Activated CD8-positive, alpha-beta T cell treated with anti-CD3 and anti-CD28 coated beads, Interleukin-2, amount 10 ng/mL, durations not matched to agents 7 days and 5 days (primary cell): Measurements from ENCODE around the gene SYTL2. TPM values are rescaled to one million over a fixed set of nuclear protein-coding genes. Genes with fewer than 3 reads are reported as not detected.

Source experiments
- ATAC-seq: fragments of 150-1000 bp; cut with Tn5 transposase; one replicate; pipeline ENCODE4 v1.10.0; 2021; ENCODE audit warnings: moderate library complexity
- CTCF ChIA-PET: fragments of 350-600 bp; sonication (Branson Sonifier 250); formaldehyde crosslinking; loops from one replicate; lab custom pipeline; 2021; ENCODE audit warnings: antibody characterized with exemption; lab: Charles Lee
- POLR2A ChIA-PET: fragments of 350-600 bp; sonication (Branson Sonifier 250); formaldehyde crosslinking; loops from one replicate; lab custom pipeline; 2021; ENCODE audit warnings: antibody characterized with exemption; lab: Charles Lee
- DNase-seq: peaks from one replicate; pipeline ENCODE4 v3.0.0-alpha.2; 2020
- H3K27ac Mint-ChIP-seq: one replicate; pipeline ENCODE4 v1.8.0; 2021; ENCODE audit warnings: mild to moderate bottlenecking, mixed read lengths
- H3K27me3 Mint-ChIP-seq: one replicate; pipeline ENCODE4 v1.8.0; 2021; ENCODE audit warnings: low read depth, mixed read lengths
- H3K36me3 Mint-ChIP-seq: one replicate; pipeline ENCODE4 v1.8.0; 2021; ENCODE audit warnings: low read depth, mixed read lengths
- H3K4me1 Mint-ChIP-seq: one replicate; pipeline ENCODE4 v1.8.0; 2021; ENCODE audit warnings: low read depth, mixed read lengths
- H3K4me3 Mint-ChIP-seq: one replicate; pipeline ENCODE4 v1.8.0; 2021; ENCODE audit warnings: mild to moderate bottlenecking, mixed read lengths
- H3K9me3 Mint-ChIP-seq: one replicate; pipeline ENCODE4 v1.8.0; 2022; ENCODE audit warnings: mixed read lengths; ENCODE audit not compliant: insufficient read depth
- total RNA-seq, 2 experiments: library from RNA; stranded (reverse); gene quantifications; one replicate each; pipeline ENCODE4 v1.2.3, GENCODE V29; 2021

Gene SYTL2
- total RNA-seq, 2 experiments from 2014 or later, result 29.3 to 31.2 TPM

DNA sequence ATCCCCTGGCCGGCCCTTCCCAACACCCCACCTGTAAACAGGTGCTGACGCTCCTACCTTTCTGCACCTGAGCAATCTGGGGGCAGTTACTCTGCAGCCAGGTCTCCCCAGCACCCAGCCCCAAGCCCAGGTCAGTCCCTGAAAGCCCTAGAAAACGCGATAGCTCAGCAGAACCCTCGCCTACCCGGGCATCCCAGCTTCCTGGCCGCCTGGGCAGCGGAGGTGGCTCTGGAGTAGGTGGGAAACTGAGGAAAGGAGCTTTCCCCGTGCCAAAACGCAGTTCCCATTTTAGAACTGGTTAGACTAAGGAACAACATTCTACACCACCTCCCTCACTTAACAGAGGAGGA, 445 bp downstream of the SYTL2 start:
- H3K9me3 Mint-ChIP-seq, result no peaks in the 10 kb centered on the region
- DNase-seq, result no peak
- ChIA-PET CTCF (interaction anchor here (0.7 to 3.3 kb wide), 9 partner anchors 10 to 147 kb away, joined by 3 to 19 read pairs (median 4); no protein-coding TSS in a partner anchor), POLR2A (interaction anchor here (0.9 to 2.9 kb wide), 7 partner anchors 13 to 163 kb away, joined by 3 to 12 read pairs (median 3); partner anchors contain the start of gene TMEM126A)
- H3K4me3 Mint-ChIP-seq, result peak overlapping the region; percentile 87
- peaks cover 39% of the 10 kb centered on the region for H3K4me1 Mint-ChIP-seq
- H3K27ac Mint-ChIP-seq, result peak overlapping the region; percentile 77
- peak; percentile 8 for ATAC-seq
- H3K27me3 Mint-ChIP-seq, result peaks cover 20% of the 10 kb centered on the region
- no peaks in the 10 kb centered on the region for H3K36me3 Mint-ChIP-seq

DNA sequence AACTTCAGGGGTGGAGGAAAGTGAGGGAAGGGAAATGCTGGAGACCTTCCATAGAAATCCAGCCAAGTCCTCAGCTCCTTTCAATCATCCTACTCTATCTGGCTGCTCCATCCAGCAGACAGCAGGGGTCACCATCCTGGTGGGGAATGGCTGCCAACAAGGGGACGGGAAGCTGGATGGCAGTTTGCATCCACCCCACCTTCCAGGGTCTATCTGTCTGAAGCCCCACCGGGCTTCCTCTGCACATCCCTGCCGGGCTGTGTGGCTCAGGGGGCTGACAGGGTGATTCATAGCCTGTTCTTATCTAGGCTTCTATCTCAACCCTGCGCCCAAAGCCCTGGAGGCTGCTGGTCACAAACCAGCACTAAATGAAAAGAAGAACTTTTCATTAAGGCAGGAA, 1.1 kb downstream of the SYTL2 start:
- Mint-ChIP-seq H3K27me3 (peaks cover 19% of the 10 kb centered on the region), H3K4me1 (peaks cover 39% of the 10 kb centered on the region), H3K36me3 (no peaks in the 10 kb centered on the region), H3K9me3 (no peaks in the 10 kb centered on the region), H3K4me3 (peak overlapping the region; percentile 87), H3K27ac (peak overlapping the region; percentile 77)
- DNase-seq (peak; percentile 53), ATAC-seq (peak; percentile 37)
- CTCF ChIA-PET, result interaction anchor here (0.7 to 3.3 kb wide), 21 partner anchors 9 to 146 kb away, joined by 3 to 19 read pairs (median 4); partner anchors contain the start of gene CCDC83
- POLR2A ChIA-PET, result interaction anchor here (0.9 to 2.9 kb wide), 9 partner anchors 14 to 162 kb away, joined by 3 to 12 read pairs (median 3); partner anchors contain the start of gene TMEM126A

DNA sequence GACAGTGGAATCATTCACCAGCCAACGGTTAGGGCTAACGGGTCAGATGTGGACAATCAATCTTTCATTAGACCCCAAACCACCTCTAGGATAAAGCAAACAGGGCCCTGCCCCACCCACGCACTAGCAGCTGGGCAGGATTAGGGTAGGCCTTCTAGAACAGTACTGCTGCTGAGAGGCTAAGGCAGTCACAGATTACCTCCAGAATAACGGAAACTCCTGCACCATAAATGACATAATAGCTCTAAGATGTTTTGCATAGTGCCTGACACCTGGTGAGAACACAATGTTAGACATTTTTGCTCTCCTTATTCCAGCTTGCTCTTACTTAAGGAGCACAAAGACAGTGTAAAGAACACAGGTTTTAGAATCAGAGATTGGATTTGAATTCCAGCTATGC, 1.8 kb downstream of the SYTL2 start:
- Mint-ChIP-seq H3K4me1 (peaks cover 39% of the 10 kb centered on the region), H3K27me3 (peaks cover 17% of the 10 kb centered on the region), H3K4me3 (peak overlapping the region; percentile 87), H3K36me3 (peaks cover 3% of the 10 kb centered on the region), H3K27ac (no peak overlapping the region), H3K9me3 (no peaks in the 10 kb centered on the region)
- DNase-seq (peak; percentile 25), ATAC-seq (no peak)
- CTCF ChIA-PET, result interaction anchor here (0.6 to 3.3 kb wide), 19 partner anchors 8 to 117 kb away, joined by 3 to 19 read pairs (median 4); partner anchors contain the start of gene CCDC83
- POLR2A ChIA-PET, result interaction anchor here (1.0 to 2.9 kb wide), 6 partner anchors 14 to 161 kb away, joined by 3 to 12 read pairs (median 3); partner anchors contain the start of gene TMEM126A

DNA sequence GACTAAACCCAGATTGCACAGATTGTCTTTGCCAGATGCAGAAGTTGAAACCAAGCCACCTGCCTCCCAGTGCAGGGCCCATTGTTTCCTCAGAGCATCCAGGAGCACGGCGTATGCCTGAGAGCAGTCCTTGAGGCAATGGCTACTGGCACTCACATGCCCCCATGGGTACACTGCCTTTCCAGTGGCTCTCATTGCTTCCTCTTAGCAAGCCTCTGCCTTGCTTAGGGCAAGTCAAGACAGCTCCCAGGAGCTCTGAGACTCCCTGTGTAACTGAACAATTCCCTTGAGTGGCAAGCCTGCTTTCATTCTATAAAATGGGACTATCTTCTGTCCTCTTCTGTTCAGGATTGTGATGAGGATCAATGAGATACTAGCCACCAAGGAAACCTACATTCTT, 4.1 kb downstream of the SYTL2 start:
- peaks cover 31% of the 10 kb centered on the region for H3K4me1 Mint-ChIP-seq
- H3K27ac Mint-ChIP-seq, result no peak overlapping the region

DNA sequence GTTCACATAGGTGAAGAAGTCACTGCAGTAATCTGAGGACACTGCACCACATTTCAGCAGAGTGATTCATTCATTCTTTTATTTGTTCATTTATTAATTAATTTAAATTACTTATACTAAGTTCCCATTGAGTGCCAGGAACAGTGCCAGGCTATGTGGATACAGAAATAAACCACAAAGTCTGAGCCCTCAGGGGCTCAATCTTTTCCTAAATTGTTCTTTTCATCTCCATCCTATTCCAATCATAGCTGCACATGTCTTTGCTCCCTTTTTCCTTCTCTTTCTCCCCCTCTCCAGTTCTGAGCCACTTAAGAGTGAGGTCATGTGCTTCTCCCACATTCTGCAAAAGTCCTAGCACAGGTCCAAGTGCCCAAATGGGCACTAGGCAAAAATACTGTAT, 4.9 kb downstream of the SYTL2 start:
- Mint-ChIP-seq H3K27me3 (no peaks in the 10 kb centered on the region), H3K36me3 (peaks cover 17% of the 10 kb centered on the region), H3K4me3 (no peak overlapping the region), H3K4me1 (peaks cover 32% of the 10 kb centered on the region), H3K27ac (no peak overlapping the region), H3K9me3 (no peaks in the 10 kb centered on the region)
- POLR2A ChIA-PET, result no interaction called here
- CTCF ChIA-PET, result no interaction called here
- DNase-seq (no peak), ATAC-seq (no peak)

More for the DNA sequence above, 4.1 kb downstream of the SYTL2 start:
- CTCF ChIA-PET, result interaction anchor here (0.9 kb wide), 1 partner anchor 92 kb away, joined by 3 read pairs; no protein-coding TSS in a partner anchor
- H3K36me3 Mint-ChIP-seq, result peaks cover 12% of the 10 kb centered on the region
- H3K9me3 Mint-ChIP-seq, result no peaks in the 10 kb centered on the region
- POLR2A ChIA-PET, result interaction anchor here (1.0 kb wide), 1 partner anchor 142 kb away, joined by 3 read pairs; the partner anchor contains the start of gene CREBZF
- H3K4me3 Mint-ChIP-seq, result no peak overlapping the region
- DNase-seq, result no peak
- peaks cover 3% of the 10 kb centered on the region for H3K27me3 Mint-ChIP-seq
- ATAC-seq, result no peak

DNA sequence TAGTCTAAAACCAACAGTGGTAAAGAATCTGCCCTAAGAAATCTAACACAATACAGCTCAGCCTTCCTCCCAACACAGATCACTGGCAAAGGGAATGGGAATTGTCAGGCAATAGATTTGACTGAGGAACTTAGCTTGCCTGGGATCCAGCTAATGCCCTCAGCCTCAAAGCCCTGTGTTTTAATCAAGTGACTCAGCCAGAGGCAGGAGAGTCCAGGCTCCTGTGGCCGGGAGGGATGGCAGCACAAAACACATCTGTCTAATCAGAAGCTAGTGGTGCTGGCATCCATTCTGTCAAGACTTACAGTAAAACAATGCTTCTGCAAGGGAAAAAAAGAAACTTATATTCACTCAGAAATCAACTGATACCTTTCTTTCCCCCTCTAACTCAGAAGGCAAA, 5.6 kb downstream of the SYTL2 start:
- Mint-ChIP-seq H3K4me1 (peaks cover 36% of the 10 kb centered on the region), H3K36me3 (peaks cover 21% of the 10 kb centered on the region), H3K9me3 (no peaks in the 10 kb centered on the region), H3K27ac (no peak overlapping the region), H3K4me3 (no peak overlapping the region), H3K27me3 (no peaks in the 10 kb centered on the region)
- DNase-seq, result no peak
- ChIA-PET POLR2A (no interaction called here), CTCF (no interaction called here)
- no peak for ATAC-seq

DNA sequence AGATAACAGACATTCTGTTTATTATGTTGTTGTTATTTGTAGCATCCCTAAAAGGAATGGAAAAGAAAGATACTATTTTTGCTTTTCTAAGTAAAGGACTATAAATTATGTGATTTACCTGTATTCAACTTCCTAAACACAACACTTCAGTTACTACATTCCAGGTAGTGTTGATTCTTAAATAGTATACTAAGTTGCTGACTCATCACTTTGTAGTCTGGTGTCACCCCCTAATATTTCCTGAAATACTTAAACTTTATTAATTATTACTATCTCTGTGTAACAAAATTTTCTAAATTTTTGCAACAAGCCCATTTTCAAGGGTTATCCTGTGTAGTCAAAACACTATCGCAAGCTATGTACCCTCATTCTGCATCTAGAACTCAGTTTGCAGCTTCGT, 7.0 kb downstream of the SYTL2 start:
- H3K4me1 Mint-ChIP-seq, result peaks cover 33% of the 10 kb centered on the region
- peaks cover 21% of the 10 kb centered on the region for H3K36me3 Mint-ChIP-seq
- DNase-seq, result no peak
- no peak overlapping the region for H3K27ac Mint-ChIP-seq
- no peak for ATAC-seq
- no peaks in the 10 kb centered on the region for H3K9me3 Mint-ChIP-seq
- POLR2A ChIA-PET, result no interaction called here
- H3K27me3 Mint-ChIP-seq, result no peaks in the 10 kb centered on the region
- CTCF ChIA-PET, result no interaction called here
- H3K4me3 Mint-ChIP-seq, result no peak overlapping the region

DNA sequence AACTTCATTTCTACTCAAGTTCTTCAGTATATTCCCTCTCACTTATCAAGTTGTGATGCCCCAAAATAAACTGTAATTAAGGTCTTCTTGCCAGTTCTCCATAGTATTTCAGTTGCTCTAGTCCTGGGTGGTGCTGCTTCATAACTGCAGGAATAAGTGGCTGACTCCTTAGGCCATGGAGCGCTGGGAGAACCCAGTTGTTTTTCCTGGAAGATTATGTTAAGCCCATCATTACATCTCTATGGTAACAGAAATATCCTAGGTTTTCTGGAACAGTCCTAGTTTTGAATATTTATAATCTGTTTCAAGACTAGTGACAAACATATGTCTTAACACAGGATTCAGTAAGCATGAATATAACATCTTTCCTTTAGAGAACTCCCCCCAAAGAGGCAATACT, 7.6 kb downstream of the SYTL2 start:
- no peak overlapping the region for H3K27ac Mint-ChIP-seq
- H3K27me3 Mint-ChIP-seq, result no peaks in the 10 kb centered on the region
- H3K9me3 Mint-ChIP-seq, result no peaks in the 10 kb centered on the region
- no peak overlapping the region for H3K4me3 Mint-ChIP-seq
- DNase-seq (no peak), ATAC-seq (no peak)
- CTCF ChIA-PET, result interaction anchor here (1.0 kb wide), 1 partner anchor 52 kb away, joined by 4 read pairs; the partner anchor contains the start of gene CCDC83
- POLR2A ChIA-PET, result no interaction called here
- H3K36me3 Mint-ChIP-seq, result peaks cover 21% of the 10 kb centered on the region
- H3K4me1 Mint-ChIP-seq, result peaks cover 30% of the 10 kb centered on the region

DNA sequence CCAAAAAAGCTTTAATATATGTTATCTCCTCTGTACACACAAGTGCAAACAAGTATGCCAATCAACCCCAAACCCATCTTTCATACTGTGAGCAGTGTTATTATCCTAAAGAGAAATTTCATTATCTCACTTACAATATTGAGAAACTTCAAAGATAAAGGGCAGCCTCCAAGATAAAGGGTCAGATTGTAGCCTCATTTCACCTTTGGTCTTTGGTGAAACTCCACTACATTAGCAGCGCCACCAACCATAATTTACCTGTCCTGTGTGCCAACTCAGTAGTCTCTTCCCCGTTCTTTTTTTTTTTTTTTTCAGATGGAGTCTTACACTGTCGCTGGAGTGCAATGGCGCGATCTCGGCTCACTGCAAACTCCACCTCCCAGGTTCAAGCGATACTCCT, 9.4 kb downstream of the SYTL2 start:
- POLR2A ChIA-PET, result no interaction called here
- no peak for ATAC-seq

DNA sequence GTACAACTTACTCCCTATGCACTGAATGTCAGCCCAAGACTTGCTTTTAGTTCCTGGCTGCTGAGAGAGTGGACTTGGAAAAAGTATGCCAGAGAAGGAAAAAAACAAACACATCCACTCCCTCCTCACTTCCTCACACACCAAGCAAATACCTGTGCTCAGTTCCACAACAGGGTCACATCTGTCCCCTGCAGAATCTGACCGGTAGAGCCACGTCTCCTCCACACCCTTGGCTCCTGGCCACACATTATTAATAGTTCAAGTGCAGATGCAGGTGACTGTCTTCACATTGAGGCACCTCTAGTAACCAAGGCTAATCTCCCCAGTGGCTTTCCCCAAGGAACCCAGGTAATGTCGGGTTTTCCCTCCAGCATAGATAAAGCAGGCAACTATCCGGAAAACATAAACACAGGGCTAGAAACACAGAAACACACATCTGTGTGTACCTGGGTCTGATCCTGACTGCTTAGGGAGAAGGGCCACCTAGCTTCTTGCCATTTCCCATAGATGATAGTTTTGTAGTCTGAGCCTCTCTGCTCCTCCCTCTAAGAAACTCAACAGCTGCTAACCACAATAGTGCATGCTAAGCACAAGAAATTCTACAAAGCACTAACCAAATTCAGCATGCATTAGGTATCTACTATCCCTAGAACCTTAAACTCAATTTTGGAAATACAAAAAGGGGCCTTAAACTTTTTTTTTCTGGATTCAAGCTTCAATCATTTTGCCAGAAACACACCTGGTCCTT, 10.2 kb downstream of the SYTL2 start:
- Mint-ChIP-seq H3K27me3 (no peaks in the 10 kb centered on the region), H3K27ac (no peak overlapping the region), H3K4me1 (peaks cover 23% of the 10 kb centered on the region), H3K36me3 (peaks cover 21% of the 10 kb centered on the region), H3K9me3 (no peaks in the 10 kb centered on the region), H3K4me3 (no peak overlapping the region)
- ATAC-seq (no peak), DNase-seq (no peak)
- CTCF ChIA-PET, result interaction anchor here (0.8 kb wide), 1 partner anchor 9 kb away, joined by 3 read pairs; no protein-coding TSS in a partner anchor
- POLR2A ChIA-PET, result no interaction called here

More for the DNA sequence above, 9.4 kb downstream of the SYTL2 start:
- H3K27me3 Mint-ChIP-seq, result no peaks in the 10 kb centered on the region
- peaks cover 24% of the 10 kb centered on the region for H3K4me1 Mint-ChIP-seq
- peaks cover 21% of the 10 kb centered on the region for H3K36me3 Mint-ChIP-seq
- CTCF ChIA-PET, result interaction anchor here (0.6 to 0.8 kb wide), 2 partner anchors 9 to 205 kb away, joined by 3 read pairs; no protein-coding TSS in a partner anchor
- no peak for DNase-seq
- H3K27ac Mint-ChIP-seq, result no peak overlapping the region
- no peak overlapping the region for H3K4me3 Mint-ChIP-seq
- H3K9me3 Mint-ChIP-seq, result no peaks in the 10 kb centered on the region

DNA sequence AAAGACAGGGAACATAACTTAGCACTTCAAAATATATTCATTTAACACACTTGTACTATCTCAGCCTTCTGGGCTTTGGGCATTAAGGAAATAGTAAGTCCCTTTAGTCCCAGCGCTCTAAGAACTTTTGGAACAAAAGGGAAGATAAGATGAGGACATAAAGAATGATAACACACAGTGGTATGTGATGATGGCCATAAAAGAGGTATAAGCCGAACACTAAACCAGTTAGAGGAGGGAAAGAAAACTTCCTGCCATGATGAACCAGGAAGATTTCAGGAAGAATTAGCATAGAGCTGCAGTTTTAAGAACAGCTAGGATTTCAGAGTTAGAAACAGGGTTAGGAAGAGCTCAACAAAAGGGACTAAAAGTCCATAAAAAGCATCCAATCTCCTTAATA, 11.8 kb downstream of the SYTL2 start:
- ChIA-PET POLR2A (no interaction called here), CTCF (no interaction called here)
- no peaks in the 10 kb centered on the region for H3K9me3 Mint-ChIP-seq
- no peaks in the 10 kb centered on the region for H3K27me3 Mint-ChIP-seq
- peaks cover 19% of the 10 kb centered on the region for H3K36me3 Mint-ChIP-seq
- DNase-seq, result no peak
- no peak overlapping the region for H3K4me3 Mint-ChIP-seq
- peaks cover 27% of the 10 kb centered on the region for H3K4me1 Mint-ChIP-seq
- no peak overlapping the region for H3K27ac Mint-ChIP-seq
- ATAC-seq, result no peak

DNA sequence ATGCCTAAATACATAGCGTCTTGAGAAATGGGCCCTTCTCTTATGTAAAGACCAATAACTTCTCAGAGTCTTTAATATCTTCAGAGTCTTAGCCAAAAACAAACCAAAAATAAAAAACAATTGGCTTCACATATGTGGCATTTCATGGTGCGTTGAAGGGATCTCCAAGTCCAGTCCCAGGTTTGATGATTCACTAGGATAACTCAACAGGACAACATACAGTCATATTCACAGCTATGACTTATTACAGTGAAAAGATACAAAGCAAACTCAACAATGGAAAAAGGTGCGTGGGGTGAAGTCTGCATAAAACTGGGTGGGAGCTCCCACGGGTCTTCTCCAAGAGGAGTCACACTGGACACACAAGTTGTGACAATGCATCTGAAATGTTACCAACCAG, 12.6 kb downstream of the SYTL2 start:
- no peak for ATAC-seq
- Mint-ChIP-seq H3K4me1 (peaks cover 27% of the 10 kb centered on the region), H3K36me3 (peaks cover 16% of the 10 kb centered on the region), H3K27ac (no peak overlapping the region), H3K4me3 (no peak overlapping the region), H3K9me3 (no peaks in the 10 kb centered on the region), H3K27me3 (no peaks in the 10 kb centered on the region)
- POLR2A ChIA-PET, result no interaction called here
- CTCF ChIA-PET, result interaction anchor here (1.6 kb wide), 1 partner anchor 56 kb away, joined by 3 read pairs; the partner anchor contains the start of gene CCDC83
- DNase-seq, result no peak
